ENCODE measurements around the gene SOBP.

GRCh38 chr6:107612762-107613415, 123.0 kb downstream of the SOBP start:
- TF ChIP-seq, protein P1, sequence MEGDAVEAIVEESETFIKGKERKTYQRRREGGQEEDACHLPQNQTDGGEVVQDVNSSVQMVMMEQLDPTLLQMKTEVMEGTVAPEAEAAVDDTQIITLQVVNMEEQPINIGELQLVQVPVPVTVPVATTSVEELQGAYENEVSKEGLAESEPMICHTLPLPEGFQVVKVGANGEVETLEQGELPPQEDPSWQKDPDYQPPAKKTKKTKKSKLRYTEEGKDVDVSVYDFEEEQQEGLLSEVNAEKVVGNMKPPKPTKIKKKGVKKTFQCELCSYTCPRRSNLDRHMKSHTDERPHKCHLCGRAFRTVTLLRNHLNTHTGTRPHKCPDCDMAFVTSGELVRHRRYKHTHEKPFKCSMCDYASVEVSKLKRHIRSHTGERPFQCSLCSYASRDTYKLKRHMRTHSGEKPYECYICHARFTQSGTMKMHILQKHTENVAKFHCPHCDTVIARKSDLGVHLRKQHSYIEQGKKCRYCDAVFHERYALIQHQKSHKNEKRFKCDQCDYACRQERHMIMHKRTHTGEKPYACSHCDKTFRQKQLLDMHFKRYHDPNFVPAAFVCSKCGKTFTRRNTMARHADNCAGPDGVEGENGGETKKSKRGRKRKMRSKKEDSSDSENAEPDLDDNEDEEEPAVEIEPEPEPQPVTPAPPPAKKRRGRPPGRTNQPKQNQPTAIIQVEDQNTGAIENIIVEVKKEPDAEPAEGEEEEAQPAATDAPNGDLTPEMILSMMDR (IDR thresholded peaks at IDR 0.05), result no peak
- no peak for TF ChIP-seq POLR2A (IDR thresholded peaks at IDR 0.05)

Data from breast epithelium (tissue), 3 donors.